H9 (cell line): ENCODE measurements around the gene NPB. TPM values are rescaled to one million over a fixed set of nuclear protein-coding genes. Genes with fewer than 3 reads are reported as not detected.
A peak's percentile ranks its signal among the peaks of the same experiment; 100 is the strongest.

Experiments
- DNase-seq: peaks from one replicate; pipeline ENCODE4 v3.0.0-alpha.2; 2017
- H2AFZ ChIP-seq: one replicate; pipeline ENCODE4 v1.6.1; 2013; ENCODE audit warnings: mild to moderate bottlenecking, low read length, control low read depth, moderate library complexity
- H2AK5ac ChIP-seq: 2 replicates; pipeline ENCODE4 v1.6.1; 2013; ENCODE audit warnings: low read length, control low read depth, mixed read lengths; ENCODE audit not compliant: insufficient read length
- H2BK120ac ChIP-seq: one replicate; pipeline ENCODE4 v1.6.1; 2013; ENCODE audit warnings: low read depth, mild to moderate bottlenecking, low read length, control low read depth, inconsistent platforms; ENCODE audit not compliant: poor library complexity, severe bottlenecking
- H2BK12ac ChIP-seq: 2 replicates; pipeline ENCODE4 v1.6.1; 2013; ENCODE audit warnings: low read length, control low read depth, mixed read lengths, low read depth; ENCODE audit not compliant: insufficient read length
- H2BK15ac ChIP-seq: 2 replicates; pipeline ENCODE4 v1.6.1; 2013; ENCODE audit warnings: low read depth, low read length, control low read depth
- H2BK20ac ChIP-seq: one replicate; pipeline ENCODE4 v1.6.1; 2013; ENCODE audit warnings: low read depth, mild to moderate bottlenecking, low read length, control low read depth, inconsistent platforms; ENCODE audit not compliant: poor library complexity, severe bottlenecking
- H2BK5ac ChIP-seq: 2 replicates; pipeline ENCODE4 v1.6.1; 2013; ENCODE audit warnings: low read length, control low read depth, mixed read lengths; ENCODE audit not compliant: insufficient read length
- H3K14ac ChIP-seq: 2 replicates; pipeline ENCODE4 v1.6.1; 2013; ENCODE audit warnings: low read length, control low read depth; ENCODE audit not compliant: insufficient read depth
- H3K18ac ChIP-seq: 2 replicates; pipeline ENCODE4 v1.6.1; 2013; ENCODE audit warnings: low read depth, mild to moderate bottlenecking, mixed read lengths, low read length, control low read depth; ENCODE audit not compliant: insufficient read length
- H3K23ac ChIP-seq: 2 replicates; pipeline ENCODE4 v1.6.1; 2013; ENCODE audit warnings: low read length, control low read depth, mixed read lengths, low read depth; ENCODE audit not compliant: insufficient read length
- H3K23me2 ChIP-seq: 2 replicates; pipeline ENCODE4 v1.6.1; 2013; ENCODE audit warnings: low read depth, mild to moderate bottlenecking, mixed read lengths, low read length, control low read depth; ENCODE audit not compliant: insufficient read length, poor library complexity, severe bottlenecking
- H3K27ac ChIP-seq: 2 replicates; pipeline ENCODE4 v1.5.1; 2013; ENCODE audit warnings: low read length, control low read depth, mixed read lengths, low read depth; ENCODE audit not compliant: insufficient read length
- H3K27me3 ChIP-seq: 2 replicates; pipeline ENCODE4 v1.6.1; 2013; ENCODE audit warnings: low read length, control low read depth, inconsistent platforms; ENCODE audit not compliant: insufficient read depth
- H3K4ac ChIP-seq: 2 replicates; pipeline ENCODE4 v1.6.1; 2013; ENCODE audit warnings: low read depth, mild to moderate bottlenecking, control low read depth, inconsistent platforms, low read length, moderate library complexity
- H3K4me1 ChIP-seq: 2 replicates; pipeline ENCODE4 v1.6.1; 2013; ENCODE audit warnings: low read length, control low read depth, inconsistent platforms; ENCODE audit not compliant: insufficient read depth
- H3K4me2 ChIP-seq: 2 replicates; pipeline ENCODE4 v1.6.1; 2013; ENCODE audit warnings: low read length, control low read depth, mixed read lengths; ENCODE audit not compliant: insufficient read length, insufficient read depth
- H3K56ac ChIP-seq: 2 replicates; pipeline ENCODE4 v1.6.1; 2013; ENCODE audit warnings: low read depth, mild to moderate bottlenecking, mixed read lengths, low read length, control low read depth; ENCODE audit not compliant: insufficient read length
- H3K79me1 ChIP-seq: 2 replicates; pipeline ENCODE4 v1.6.1; 2013; ENCODE audit warnings: low read depth, mild to moderate bottlenecking, moderate library complexity, low read length, control low read depth, inconsistent platforms; ENCODE audit not compliant: insufficient read depth, poor library complexity, severe bottlenecking
- H3K79me2 ChIP-seq: 2 replicates; pipeline ENCODE4 v1.6.1; 2013; ENCODE audit warnings: low read length, control low read depth, inconsistent platforms; ENCODE audit not compliant: insufficient read depth
- H3K9ac ChIP-seq: 2 replicates; pipeline ENCODE4 v1.6.1; 2013; ENCODE audit warnings: low read length, control low read depth, mixed read lengths; ENCODE audit not compliant: insufficient read length; ENCODE audit errors: extremely low read depth
- H3K9me3 ChIP-seq: one replicate; pipeline ENCODE4 v1.6.1; 2013; ENCODE audit warnings: low read depth, low read length, inconsistent platforms; ENCODE audit not compliant: control insufficient read depth
- H3T11ph ChIP-seq: one replicate; pipeline ENCODE4 v1.6.1; 2013; ENCODE audit warnings: mild to moderate bottlenecking, low read length, control low read depth, inconsistent platforms
- H4K20me1 ChIP-seq: one replicate; pipeline ENCODE4 v1.6.1; 2013; ENCODE audit not compliant: control insufficient read depth, insufficient read length, insufficient read depth
- H4K5ac ChIP-seq: 2 replicates; pipeline ENCODE4 v1.6.1; 2013; ENCODE audit warnings: low read depth, mild to moderate bottlenecking, mixed read lengths, low read length, control low read depth; ENCODE audit not compliant: insufficient read length
- H4K8ac ChIP-seq: replicated peaks from 2 replicates; pipeline ENCODE4 v1.6.1; 2013; ENCODE audit warnings: low read length, control low read depth, mixed read lengths, low read depth; ENCODE audit not compliant: insufficient read length
- H4K91ac ChIP-seq: 2 replicates; pipeline ENCODE4 v1.6.1; 2013; ENCODE audit warnings: low read depth, mild to moderate bottlenecking, moderate library complexity, mixed read lengths, low read length, control low read depth; ENCODE audit not compliant: insufficient read length
- H3K27ac Mint-ChIP-seq, 3 experiments: 2 replicates in 2 of 3; 3 replicates in 1 of 3; pipeline ENCODE4 v1.8.0; 2020 to 2021; ENCODE audit warnings: mixed read lengths in 3 of 3, mild to moderate bottlenecking in 1 of 3, moderate library complexity in 1 of 3
- H3K27me3 Mint-ChIP-seq: 2 replicates; pipeline ENCODE4 v1.8.0; 2021; ENCODE audit warnings: low read depth, mild to moderate bottlenecking, moderate library complexity, mixed read lengths
- H3K36me3 Mint-ChIP-seq, 3 experiments: 2 replicates in 2 of 3; 3 replicates in 1 of 3; pipeline ENCODE4 v1.8.0; 2020 to 2021; ENCODE audit warnings: low read depth in 3 of 3, mixed read lengths in 3 of 3; ENCODE audit not compliant: insufficient read depth in 1 of 3
- H3K4me1 Mint-ChIP-seq, 2 experiments: 2 replicates each; pipeline ENCODE4 v1.8.0; 2020; ENCODE audit warnings: mixed read lengths in 2 of 2
- H3K4me3 Mint-ChIP-seq, 2 experiments: 2 replicates in 1 of 2; 3 replicates in 1 of 2; pipeline ENCODE4 v1.8.0; 2020 to 2021; ENCODE audit warnings: mild to moderate bottlenecking in 2 of 2, mixed read lengths in 2 of 2, moderate library complexity in 1 of 2
- H3K9me3 Mint-ChIP-seq, 2 experiments: 2 replicates in 1 of 2; 3 replicates in 1 of 2; pipeline ENCODE4 v1.8.0; 2020; ENCODE audit warnings: mild to moderate bottlenecking in 2 of 2, mixed read lengths in 2 of 2, moderate library complexity in 1 of 2
- CTCF ChIP-seq: fragments of 200-600 bp; sonication (generic); conservative IDR thresholded peaks from 3 replicates; pipeline ENCODE4 v1.8.0; 2021; ENCODE audit warnings: antibody characterized with exemption, mild to moderate bottlenecking
- WGBS: extraction: QIAGEN DNeasy Blood & Tissue Kit; methylation state at CpG from one replicate; pipeline ENCODE4 v1.1.7; 2013; ENCODE audit warnings: missing lambda C conversion rate, low lambda C conversion rate, mixed read lengths; ENCODE audit not compliant: insufficient read length; ENCODE audit errors: extremely low coverage; 5-methylcytosine and 5-hydroxymethylcytosine counted together
- total RNA-seq: library from RNA; stranded (reverse); gene quantifications from 2 replicates; pipeline ENCODE4 v1.2.1, GENCODE V29; 2021

NPB gene
- total RNA-seq, 1 experiment from 2014 or later: 2.1 TPM

DNA sequence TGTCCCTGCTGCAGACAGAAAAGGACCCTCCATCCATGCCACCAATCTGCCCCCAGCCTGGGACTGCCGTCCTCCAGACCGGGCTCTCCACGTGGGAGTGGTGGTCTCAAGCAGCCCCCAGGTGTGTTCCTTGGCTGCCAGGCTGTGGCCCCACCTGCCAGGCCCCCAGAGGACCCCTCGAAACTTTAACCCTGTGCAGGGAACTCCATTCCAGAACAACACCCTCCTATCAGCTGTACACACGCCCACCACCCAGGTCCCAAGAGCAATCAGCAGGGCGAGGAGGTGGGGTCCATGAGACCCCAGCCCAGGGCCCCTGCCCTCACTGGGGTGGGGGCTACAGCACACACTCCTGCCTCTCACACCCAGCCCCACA, 33.7 kb downstream of the NPB start:
- H2BK12ac ChIP-seq: no peak overlapping the region
- no peaks in the 10 kb centered on the region for H3K9me3 Mint-ChIP-seq
- H3K27ac ChIP-seq: no peak overlapping the region
- peaks cover 3 to 32% (median 21%) of the 10 kb centered on the region in 3 experiments; a peak in 6 of 7 replicates for H3K36me3 Mint-ChIP-seq
- no peak overlapping the region for H3K4ac ChIP-seq
- peaks cover 37% of the 10 kb centered on the region for H3K27me3 Mint-ChIP-seq
- H3K4me1 ChIP-seq: no peaks in the 10 kb centered on the region
- no peak overlapping the region for H2BK5ac ChIP-seq
- no peaks in the 10 kb centered on the region for H3K9me3 ChIP-seq
- peaks cover 4% of the 10 kb centered on the region for H3K23me2 ChIP-seq
- no peak overlapping the region for H3T11ph ChIP-seq
- no peaks in the 10 kb centered on the region; the same call in 1 of the 2 replicates for H3K27me3 ChIP-seq
- H3K56ac ChIP-seq: no peak overlapping the region
- H3K18ac ChIP-seq: no peak overlapping the region
- H2BK15ac ChIP-seq: no peak overlapping the region
- no peak overlapping the region for H3K27ac Mint-ChIP-seq
- no peak overlapping the region for H3K14ac ChIP-seq
- H3K79me1 ChIP-seq: peaks cover 3% of the 10 kb centered on the region
- H4K8ac ChIP-seq: no peak overlapping the region
- no peak overlapping the region for H2BK20ac ChIP-seq
- H4K5ac ChIP-seq: no peak overlapping the region
- H2AK5ac ChIP-seq: no peak overlapping the region
- H2BK120ac ChIP-seq: no peak overlapping the region
- DNase-seq: no peak
- H3K4me2 ChIP-seq: no peak overlapping the region
- H3K4me1 Mint-ChIP-seq: peaks cover 0 to 19% of the 10 kb centered on the region in 2 experiments; a peak in 2 of 4 replicates
- TF ChIP-seq CTCF: no peak
- no peak overlapping the region for H2AFZ ChIP-seq
- peaks cover 4% of the 10 kb centered on the region for H4K20me1 ChIP-seq
- no peak overlapping the region for H3K9ac ChIP-seq
- H4K91ac ChIP-seq: no peak overlapping the region
- H3K23ac ChIP-seq: no peak overlapping the region
- WGBS: no CpG with 5 or more reads among the region's 6 CpGs
- H3K79me2 ChIP-seq: peaks cover 2% of the 10 kb centered on the region; the same call in 1 of the 2 replicates
- H3K4me3 Mint-ChIP-seq: peak overlapping the region; percentile 80 to 96
